HUES64 (cell line): Measurements from ENCODE around the gene KCNQ5.

Source experiments
- H3K27ac ChIP-seq: 2 replicates; pipeline ENCODE4 v1.7.0; 2013; ENCODE audit warnings: low read depth, low read length, inconsistent platforms
- H3K27me3 ChIP-seq: 2 replicates; pipeline ENCODE4 v1.6.1; 2013; ENCODE audit warnings: mild to moderate bottlenecking, low read length; ENCODE audit not compliant: insufficient read depth
- H3K36me3 ChIP-seq: 2 replicates; pipeline ENCODE4 v1.6.1; 2013; ENCODE audit warnings: mild to moderate bottlenecking, low read length; ENCODE audit not compliant: insufficient read depth
- H3K4me1 ChIP-seq: 2 replicates; pipeline ENCODE4 v1.6.1; 2013; ENCODE audit warnings: mild to moderate bottlenecking, low read length, moderate library complexity; ENCODE audit not compliant: insufficient read depth
- H3K4me3 ChIP-seq: 2 replicates; pipeline ENCODE4 v1.5.1; 2013; ENCODE audit warnings: mild to moderate bottlenecking, low read length, moderate library complexity
- H3K9ac ChIP-seq: 2 replicates; pipeline ENCODE4 v1.6.1; 2013; ENCODE audit warnings: mild to moderate bottlenecking, low read depth, low read length
- H3K9me3 ChIP-seq: 2 replicates; pipeline ENCODE4 v1.6.1; 2013; ENCODE audit warnings: low read depth, low read length; ENCODE audit not compliant: insufficient read depth
- WGBS: fragments of 150-250, 120-280 bp; methylation state at CpG from one replicate; pipeline ENCODE4 v1.1.7; 2013; ENCODE audit warnings: missing lambda C conversion rate; 5-methylcytosine and 5-hydroxymethylcytosine counted together

KCNQ5 gene

DNA sequence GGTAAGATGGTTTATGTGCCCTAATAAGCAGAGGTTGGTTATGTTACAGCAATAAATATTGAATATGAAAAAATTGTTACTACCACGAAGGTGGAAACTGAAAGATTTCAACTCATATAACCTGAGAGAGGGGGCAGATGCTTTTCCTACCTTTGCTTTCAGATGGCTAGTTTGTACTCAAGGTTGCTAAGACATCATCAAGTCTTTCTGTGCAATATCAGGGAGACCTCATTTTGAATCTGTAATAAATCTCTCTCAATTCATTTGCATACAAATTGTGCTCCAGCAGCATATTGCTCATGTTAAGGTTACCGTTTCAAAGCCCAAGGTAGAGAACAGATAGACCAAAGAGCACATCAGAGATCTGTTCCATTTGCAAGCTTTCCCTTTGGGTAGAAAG is 383.0 kb downstream of the KCNQ5 start:
- no peaks in the 10 kb centered on the region for H3K36me3 ChIP-seq
- no peaks in the 10 kb centered on the region for H3K27me3 ChIP-seq
- H3K27ac ChIP-seq = no peak overlapping the region
- no peak overlapping the region for H3K9ac ChIP-seq
- 89% methylated on average over 2 of the region's 2 CpGs for WGBS
- peaks cover 6% of the 10 kb centered on the region; the same call in 1 of the 2 replicates for H3K4me1 ChIP-seq
- H3K9me3 ChIP-seq = no peaks in the 10 kb centered on the region
- no peak overlapping the region for H3K4me3 ChIP-seq

- Histone ChIP-seq H3K9me3 (no peaks in the 10 kb centered on the region), H3K9ac (no peak overlapping the region), H3K4me3 (no peak overlapping the region), H3K27me3 (no peaks in the 10 kb centered on the region), H3K27ac (no peak overlapping the region), H3K36me3 (no peaks in the 10 kb centered on the region), H3K4me1 (peaks cover 6% of the 10 kb centered on the region; the same call in 1 of the 2 replicates)
- WGBS = 88% methylated on average over 2 of the region's 2 CpGs
These were observed 384.3 kb downstream of the KCNQ5 start for GRCh38 chr6:73006146-73006545.

- Histone ChIP-seq H3K9me3 (no peaks in the 10 kb centered on the region), H3K4me3 (no peak overlapping the region), H3K27me3 (no peaks in the 10 kb centered on the region), H3K36me3 (no peaks in the 10 kb centered on the region), H3K9ac (no peak overlapping the region), H3K4me1 (no peaks in the 10 kb centered on the region), H3K27ac (no peak overlapping the region)
- 94% methylated on average over 2 of the region's 3 CpGs for WGBS
These were observed 390.1 kb downstream of the KCNQ5 start for GRCh38 chr6:73011945-73012344.

DNA sequence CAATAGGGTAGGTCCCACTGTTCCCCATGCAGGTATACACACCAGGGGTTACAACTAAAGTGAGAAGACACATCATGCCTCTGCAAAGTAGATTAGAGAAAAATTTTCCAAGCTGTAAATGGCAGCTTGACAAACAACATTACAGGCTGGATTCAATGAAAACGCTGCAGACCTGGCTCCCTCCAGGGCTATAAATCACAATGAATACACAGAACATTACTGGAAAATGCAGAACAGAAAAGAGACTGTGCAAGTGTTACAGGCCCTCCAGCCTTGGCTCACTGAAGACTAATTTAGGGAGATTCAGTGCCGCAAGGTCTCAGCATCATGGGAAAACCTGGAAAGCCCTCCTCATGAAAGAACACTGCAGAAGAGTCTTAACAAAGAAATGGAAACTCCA is 395.6 kb downstream of the KCNQ5 start:
- Histone ChIP-seq H3K36me3 (no peaks in the 10 kb centered on the region), H3K9me3 (no peaks in the 10 kb centered on the region), H3K27me3 (no peaks in the 10 kb centered on the region), H3K9ac (no peak overlapping the region), H3K4me1 (no peaks in the 10 kb centered on the region), H3K27ac (no peak overlapping the region), H3K4me3 (no peak overlapping the region)
- 95% methylated on average over 2 of the region's 2 CpGs for WGBS

GRCh38 chr6:73024598-73024997 is 402.7 kb downstream of the KCNQ5 start:
- Histone ChIP-seq H3K27ac (no peak overlapping the region), H3K4me3 (no peak overlapping the region), H3K27me3 (no peaks in the 10 kb centered on the region), H3K4me1 (peaks cover 19% of the 10 kb centered on the region), H3K9ac (no peak overlapping the region), H3K9me3 (no peaks in the 10 kb centered on the region), H3K36me3 (no peaks in the 10 kb centered on the region)
- 86% methylated on average over 1 of the region's 1 CpG for WGBS

DNA sequence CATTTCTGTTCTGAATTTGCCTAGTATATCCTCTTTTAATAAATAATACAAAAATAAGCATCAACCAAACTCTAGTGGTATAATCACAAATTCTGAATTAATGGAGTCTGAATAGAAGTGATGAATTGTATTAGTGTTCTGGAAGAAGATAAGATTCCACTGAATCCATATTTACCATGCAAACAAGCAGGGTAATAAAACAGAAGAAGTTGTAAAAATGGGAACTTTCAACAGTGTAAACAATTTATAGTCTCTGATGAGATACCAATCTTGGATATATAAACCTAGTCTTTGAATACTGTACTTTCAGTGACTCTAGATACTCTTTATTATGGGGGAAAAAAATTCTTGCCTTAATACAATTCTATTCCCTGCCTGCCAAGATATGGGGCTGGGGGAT is 405.8 kb downstream of the KCNQ5 start:
- H3K9me3 ChIP-seq = no peaks in the 10 kb centered on the region

GRCh38 chr6:73028124-73028766 is 406.4 kb downstream of the KCNQ5 start:
- Histone ChIP-seq H3K9me3 (no peaks in the 10 kb centered on the region), H3K4me3 (no peak overlapping the region), H3K27ac (no peak overlapping the region), H3K27me3 (no peaks in the 10 kb centered on the region), H3K36me3 (no peaks in the 10 kb centered on the region), H3K4me1 (peaks cover 24% of the 10 kb centered on the region), H3K9ac (no peak overlapping the region)
- 48% methylated on average over 8 of the region's 8 CpGs for WGBS

More for the DNA sequence above, 405.8 kb downstream of the KCNQ5 start:
- no peaks in the 10 kb centered on the region for H3K36me3 ChIP-seq
- no peaks in the 10 kb centered on the region for H3K27me3 ChIP-seq
- H3K27ac ChIP-seq = no peak overlapping the region
- H3K9ac ChIP-seq = no peak overlapping the region
- H3K4me3 ChIP-seq = no peak overlapping the region
- H3K4me1 ChIP-seq = peaks cover 24% of the 10 kb centered on the region

- H3K36me3 ChIP-seq = no peaks in the 10 kb centered on the region
- WGBS = 100% methylated on average over 2 of the region's 2 CpGs
- no peak overlapping the region for H3K4me3 ChIP-seq
- no peak overlapping the region for H3K27ac ChIP-seq
- no peaks in the 10 kb centered on the region for H3K27me3 ChIP-seq
- H3K9me3 ChIP-seq = no peaks in the 10 kb centered on the region
- H3K4me1 ChIP-seq = peaks cover 24% of the 10 kb centered on the region
- H3K9ac ChIP-seq = no peak overlapping the region
These were observed 407.1 kb downstream of the KCNQ5 start for GRCh38 chr6:73028893-73029450.

DNA sequence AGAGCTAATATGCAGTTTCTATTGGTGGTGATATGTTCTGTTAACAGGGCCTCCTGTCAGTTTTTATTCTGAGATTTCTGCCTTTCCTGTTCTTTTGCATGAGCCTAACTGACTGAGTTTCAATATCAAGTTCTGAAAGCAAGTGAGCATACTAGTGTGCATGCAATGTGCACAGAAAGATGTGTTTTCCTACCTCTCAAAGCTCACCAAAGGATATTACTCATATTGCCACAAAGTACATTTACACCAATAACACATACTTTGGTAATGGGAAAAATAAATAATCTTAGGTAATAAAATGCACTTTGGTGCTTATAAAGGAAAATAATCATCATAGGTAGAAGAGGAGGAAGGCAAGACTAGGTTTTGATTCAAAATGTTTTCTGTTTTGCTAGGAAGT is 408.4 kb downstream of the KCNQ5 start:
- H3K36me3 ChIP-seq = no peaks in the 10 kb centered on the region
- H3K27ac ChIP-seq = no peak overlapping the region
- no peaks in the 10 kb centered on the region for H3K27me3 ChIP-seq
- H3K4me3 ChIP-seq = no peak overlapping the region
- no peaks in the 10 kb centered on the region for H3K9me3 ChIP-seq
- peaks cover 24% of the 10 kb centered on the region for H3K4me1 ChIP-seq
- no peak overlapping the region for H3K9ac ChIP-seq

- WGBS = 86% methylated on average over 7 of the region's 9 CpGs
- Histone ChIP-seq H3K27me3 (no peaks in the 10 kb centered on the region), H3K36me3 (no peaks in the 10 kb centered on the region), H3K9me3 (no peaks in the 10 kb centered on the region), H3K27ac (no peak overlapping the region), H3K4me3 (no peak overlapping the region), H3K4me1 (peaks cover 24% of the 10 kb centered on the region), H3K9ac (no peak overlapping the region)
These were observed 409.2 kb downstream of the KCNQ5 start for GRCh38 chr6:73030791-73031782.

GRCh38 chr6:73032586-73032985 is 410.7 kb downstream of the KCNQ5 start:
- 95% methylated on average over 2 of the region's 2 CpGs for WGBS
- Histone ChIP-seq H3K27me3 (no peaks in the 10 kb centered on the region), H3K36me3 (no peaks in the 10 kb centered on the region), H3K27ac (no peak overlapping the region), H3K4me1 (peaks cover 22% of the 10 kb centered on the region), H3K9ac (no peak overlapping the region), H3K4me3 (no peak overlapping the region), H3K9me3 (no peaks in the 10 kb centered on the region)
